GM12874 (cell line): ENCODE results near the gene EHD1.

ENCODE experiments used
- CTCF ChIP-seq: IDR thresholded peaks from 2 replicates; pipeline ENCODE4 v1.5.1; 2011; ENCODE audit warnings: low read depth, mild to moderate bottlenecking, control low read depth, low read length, moderate library complexity; ENCODE audit not compliant: insufficient read depth

Gene EHD1

DNA sequence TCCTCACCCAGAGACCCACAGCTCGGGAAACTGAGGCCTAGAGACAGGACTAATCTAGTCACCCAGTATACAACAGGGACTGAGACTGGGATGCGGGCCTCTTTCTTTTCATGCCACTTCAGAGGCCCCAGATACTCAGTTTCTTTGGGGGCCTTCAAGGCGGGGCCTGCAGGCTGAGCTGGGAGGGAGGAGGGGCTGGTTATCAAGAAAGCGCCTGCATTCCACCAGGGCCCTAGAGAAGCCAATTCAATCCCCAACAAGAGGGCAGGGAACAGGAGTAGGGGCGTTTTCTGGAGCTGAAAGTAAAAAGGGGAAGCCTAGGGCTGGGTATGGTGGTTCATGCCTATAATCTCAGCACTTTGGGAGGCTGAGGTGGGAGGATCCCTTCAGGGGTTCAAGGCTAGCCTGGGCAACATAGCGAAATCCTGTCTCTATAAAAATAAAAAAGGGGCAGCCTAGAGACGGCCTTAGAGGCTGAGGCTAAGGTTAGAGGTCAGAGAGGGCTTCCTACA, 37.0 kb upstream of the EHD1 start:
- no peak for TF ChIP-seq CTCF

- TF ChIP-seq CTCF, result no peak
Measured at GRCh38 chr11:64914123-64914522, 35.7 kb upstream of the EHD1 start.

GRCh38 chr11:64913171-64913727, 34.8 kb upstream of the EHD1 start:
- no peak for TF ChIP-seq CTCF

DNA sequence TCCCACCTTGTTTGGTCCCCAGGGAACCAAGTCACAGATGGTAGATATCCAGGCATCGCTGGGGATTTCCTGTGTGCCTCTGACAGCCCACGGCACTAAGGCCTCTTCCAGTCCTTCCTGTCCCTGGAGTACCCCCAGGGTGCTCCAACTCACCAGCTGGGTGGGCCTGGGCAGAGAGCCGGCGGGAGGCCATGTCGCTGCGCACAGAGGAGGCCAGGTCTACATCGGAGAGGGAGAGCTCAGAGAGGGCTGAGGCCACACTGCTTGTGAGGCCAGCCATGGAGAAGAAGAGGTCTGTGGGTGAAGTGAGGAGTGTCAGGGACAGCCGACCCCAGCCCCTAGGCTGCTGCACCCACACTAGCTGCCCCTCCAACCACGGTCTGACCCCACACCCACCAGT, 33.3 kb upstream of the EHD1 start:
- TF ChIP-seq CTCF, result no peak

- TF ChIP-seq CTCF, result no peak
Measured at GRCh38 chr11:64911142-64911541, 32.7 kb upstream of the EHD1 start.

GRCh38 chr11:64910451-64911093, 32.2 kb upstream of the EHD1 start:
- no peak for TF ChIP-seq CTCF

DNA sequence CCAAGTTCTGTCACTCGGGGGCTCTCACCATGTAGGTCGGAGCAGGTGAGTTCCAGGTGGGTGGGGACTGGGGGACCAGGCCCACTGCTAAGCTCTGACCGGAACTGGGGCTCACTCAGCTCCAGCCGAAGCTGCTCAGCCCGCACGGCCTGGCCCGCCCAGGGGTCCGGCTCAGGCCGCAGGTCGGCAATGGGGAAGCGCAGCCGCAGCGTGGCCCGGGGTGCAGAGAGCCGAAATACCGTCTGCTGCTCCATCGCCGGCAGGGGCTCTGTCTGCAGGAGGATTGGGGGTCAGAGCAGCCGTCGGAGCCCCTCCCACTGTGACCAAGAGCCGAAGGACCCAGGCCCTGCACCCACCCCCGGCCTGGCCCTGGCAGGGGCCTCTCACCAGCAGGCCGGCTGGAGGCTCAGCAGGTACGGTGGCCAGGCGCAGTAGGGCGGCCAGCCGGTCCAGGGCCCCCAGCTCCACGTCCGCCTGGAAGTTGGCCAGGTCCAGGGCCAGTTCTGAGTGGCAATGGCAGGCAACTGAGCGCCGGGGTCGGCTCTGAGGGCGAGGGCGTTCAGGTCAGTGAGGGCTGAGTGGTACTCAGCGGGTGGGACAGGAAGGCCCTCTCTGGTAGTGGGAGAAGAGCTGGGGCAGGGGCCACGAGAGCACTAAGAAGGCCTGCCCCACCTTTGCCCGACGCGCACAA, 31.4 kb upstream of the EHD1 start:
- no peak for TF ChIP-seq CTCF
